GM12874 (cell line): ENCODE results near the gene PARP2.

Source experiments
- CTCF ChIP-seq: IDR thresholded peaks from 2 replicates; pipeline ENCODE4 v1.5.1; 2011; ENCODE audit warnings: low read depth, mild to moderate bottlenecking, control low read depth, low read length, moderate library complexity; ENCODE audit not compliant: insufficient read depth

The PARP2 gene

GRCh38 chr14:20314026-20314425, 29.4 kb upstream of the PARP2 start:
- TF ChIP-seq CTCF: no peak

GRCh38 chr14:20317720-20318119, 25.7 kb upstream of the PARP2 start:
- TF ChIP-seq CTCF: no peak

- peak; percentile 38; the same call in 1 of the 2 replicates for TF ChIP-seq CTCF
Measured at GRCh38 chr14:20327005-20327869, 16.2 kb upstream of the PARP2 start.

- TF ChIP-seq CTCF: no peak
Measured at GRCh38 chr14:20328705-20329104, 14.7 kb upstream of the PARP2 start.

- no peak for TF ChIP-seq CTCF
Measured at GRCh38 chr14:20329355-20329754, 14.1 kb upstream of the PARP2 start.

- TF ChIP-seq CTCF: no peak
Measured at GRCh38 chr14:20331053-20331613, 12.3 kb upstream of the PARP2 start.

- TF ChIP-seq CTCF: no peak
Measured at GRCh38 chr14:20332431-20332787, 11.0 kb upstream of the PARP2 start.
